DOHH2 (cell line): ENCODE results near the gene COL5A3.

Experiments
- H3F3A ChIP-seq: fragments of 200-600 bp; sonication (generic), shearing (Covaris generic); 2 replicates; pipeline ENCODE4 v1.6.0; 2016; ENCODE audit warnings: antibody characterized with exemption, mild to moderate bottlenecking; ENCODE audit not compliant: control insufficient read depth, insufficient read depth
- H3K27ac ChIP-seq: fragments of 200-600 bp; sonication (generic); 2 replicates; pipeline ENCODE4 v1.5.1; 2014; ENCODE audit warnings: low read depth, mild to moderate bottlenecking, low read length, moderate library complexity
- H3K27me3 ChIP-seq: fragments of 200-600 bp; sonication (generic); 2 replicates; pipeline ENCODE4 v1.6.1; 2014; ENCODE audit warnings: mild to moderate bottlenecking, low read length, mixed read lengths; ENCODE audit not compliant: control insufficient read depth
- H3K36me3 ChIP-seq: fragments of 200-600 bp; sonication (generic); 2 replicates; pipeline ENCODE4 v1.6.1; 2014; ENCODE audit warnings: mild to moderate bottlenecking, low read length, moderate library complexity, mixed read lengths; ENCODE audit not compliant: control insufficient read depth
- H3K4me1 ChIP-seq: fragments of 200-600 bp; sonication (generic); 2 replicates; pipeline ENCODE4 v1.6.1; 2014; ENCODE audit warnings: mild to moderate bottlenecking, low read length, mixed read lengths; ENCODE audit not compliant: control insufficient read depth
- H3K4me2 ChIP-seq: fragments of 200-600 bp; sonication (generic); 2 replicates; pipeline ENCODE4 v1.6.0; 2014; ENCODE audit warnings: mild to moderate bottlenecking, low read length, moderate library complexity
- H3K4me3 ChIP-seq: fragments of 200-600 bp; sonication (generic); 2 replicates; pipeline ENCODE4 v1.5.1; 2014; ENCODE audit warnings: mild to moderate bottlenecking, low read length, mixed read lengths
- H3K79me2 ChIP-seq: fragments of 200-600 bp; sonication (generic); 2 replicates; pipeline ENCODE4 v1.6.1; 2014; ENCODE audit warnings: mild to moderate bottlenecking, low read length, mixed read lengths; ENCODE audit not compliant: control insufficient read depth
- H3K9me2 ChIP-seq: fragments of 200-600 bp; sonication (generic); replicated peaks from 2 replicates; pipeline ENCODE4 v1.6.1; 2014; ENCODE audit warnings: mild to moderate bottlenecking, low read length, mixed read lengths; ENCODE audit not compliant: control insufficient read depth
- H3K9me3 ChIP-seq: fragments of 200-600 bp; sonication (generic); 2 replicates; pipeline ENCODE4 v1.6.1; 2014; ENCODE audit warnings: antibody characterized with exemption, low read length, mixed read lengths; ENCODE audit not compliant: control insufficient read depth, insufficient read depth
- H4K20me1 ChIP-seq: fragments of 200-600 bp; sonication (generic); 2 replicates; pipeline ENCODE4 v1.6.0; 2014; ENCODE audit warnings: low read depth, mild to moderate bottlenecking, antibody characterized with exemption, low read length, moderate library complexity; ENCODE audit not compliant: control insufficient read depth, insufficient read depth
- EZH2phosphoT487 ChIP-seq: fragments of 200-600 bp; sonication (generic); IDR thresholded peaks from 2 replicates; pipeline ENCODE4 v1.6.1; 2017; ENCODE audit warnings: borderline replicate concordance, mild to moderate bottlenecking, antibody characterized with exemption, low read length, moderate library complexity, mixed read lengths
- TF ChIP-seq, protein P1 (sequence below): fragments of 200-600 bp; sonication (generic); IDR thresholded peaks from one replicate; pipeline ENCODE4 v1.5.1; 2014; ENCODE audit warnings: antibody characterized with exemption, mild to moderate bottlenecking, low read depth, low read length; ENCODE audit not compliant: poor library complexity, severe bottlenecking

COL5A3 gene

DNA sequence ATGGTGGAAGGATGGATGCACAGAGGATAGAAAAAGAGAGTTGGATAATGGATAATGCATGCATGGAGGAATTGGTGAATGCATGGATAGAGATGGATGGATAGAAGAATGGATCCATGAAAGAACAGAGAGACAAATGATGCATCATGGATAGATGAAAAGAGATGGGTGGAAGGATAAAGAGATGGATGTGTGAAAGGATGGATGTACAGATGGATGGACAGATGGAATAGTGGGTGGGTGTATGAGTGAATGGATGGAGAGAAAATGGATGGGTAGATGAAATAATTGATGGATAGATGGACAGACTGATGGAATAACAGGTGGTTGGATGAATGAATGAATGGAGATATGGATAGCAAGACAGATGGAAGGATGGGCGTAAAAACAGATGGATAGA is 99.7 kb downstream of the COL5A3 start:
- no peak for TF ChIP-seq EZH2phosphoT487
- TF ChIP-seq, protein P1, sequence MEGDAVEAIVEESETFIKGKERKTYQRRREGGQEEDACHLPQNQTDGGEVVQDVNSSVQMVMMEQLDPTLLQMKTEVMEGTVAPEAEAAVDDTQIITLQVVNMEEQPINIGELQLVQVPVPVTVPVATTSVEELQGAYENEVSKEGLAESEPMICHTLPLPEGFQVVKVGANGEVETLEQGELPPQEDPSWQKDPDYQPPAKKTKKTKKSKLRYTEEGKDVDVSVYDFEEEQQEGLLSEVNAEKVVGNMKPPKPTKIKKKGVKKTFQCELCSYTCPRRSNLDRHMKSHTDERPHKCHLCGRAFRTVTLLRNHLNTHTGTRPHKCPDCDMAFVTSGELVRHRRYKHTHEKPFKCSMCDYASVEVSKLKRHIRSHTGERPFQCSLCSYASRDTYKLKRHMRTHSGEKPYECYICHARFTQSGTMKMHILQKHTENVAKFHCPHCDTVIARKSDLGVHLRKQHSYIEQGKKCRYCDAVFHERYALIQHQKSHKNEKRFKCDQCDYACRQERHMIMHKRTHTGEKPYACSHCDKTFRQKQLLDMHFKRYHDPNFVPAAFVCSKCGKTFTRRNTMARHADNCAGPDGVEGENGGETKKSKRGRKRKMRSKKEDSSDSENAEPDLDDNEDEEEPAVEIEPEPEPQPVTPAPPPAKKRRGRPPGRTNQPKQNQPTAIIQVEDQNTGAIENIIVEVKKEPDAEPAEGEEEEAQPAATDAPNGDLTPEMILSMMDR = no peak
- no peaks in the 10 kb centered on the region for H3K9me3 ChIP-seq
- H3K27me3 ChIP-seq = peaks cover 10% of the 10 kb centered on the region; the same call in 1 of the 2 replicates
- peaks cover 3% of the 10 kb centered on the region; the same call in 1 of the 2 replicates for H3K4me1 ChIP-seq
- no peaks in the 10 kb centered on the region for H4K20me1 ChIP-seq
- H3K27ac ChIP-seq = no peak overlapping the region
- no peaks in the 10 kb centered on the region for H3F3A ChIP-seq
- H3K4me3 ChIP-seq = no peak overlapping the region
- no peaks in the 10 kb centered on the region for H3K36me3 ChIP-seq
- no peaks in the 10 kb centered on the region for H3K79me2 ChIP-seq
- no peaks in the 10 kb centered on the region for H3K9me2 ChIP-seq
- no peak overlapping the region for H3K4me2 ChIP-seq
